ENCODE results near the gene RELB. TPM values are rescaled to one million over a fixed set of nuclear protein-coding genes. Genes with fewer than 3 reads are reported as not detected.
A peak's percentile ranks its signal among the peaks of the same experiment; 100 is the strongest.

RELB gene
- total and polyA plus RNA-seq, 10 of the 15 experiments (the other 5 are each of a cell fraction or from before 2014, with no cell fraction given) = 0.66 to 43.8 (median 12.8) TPM

DNA sequence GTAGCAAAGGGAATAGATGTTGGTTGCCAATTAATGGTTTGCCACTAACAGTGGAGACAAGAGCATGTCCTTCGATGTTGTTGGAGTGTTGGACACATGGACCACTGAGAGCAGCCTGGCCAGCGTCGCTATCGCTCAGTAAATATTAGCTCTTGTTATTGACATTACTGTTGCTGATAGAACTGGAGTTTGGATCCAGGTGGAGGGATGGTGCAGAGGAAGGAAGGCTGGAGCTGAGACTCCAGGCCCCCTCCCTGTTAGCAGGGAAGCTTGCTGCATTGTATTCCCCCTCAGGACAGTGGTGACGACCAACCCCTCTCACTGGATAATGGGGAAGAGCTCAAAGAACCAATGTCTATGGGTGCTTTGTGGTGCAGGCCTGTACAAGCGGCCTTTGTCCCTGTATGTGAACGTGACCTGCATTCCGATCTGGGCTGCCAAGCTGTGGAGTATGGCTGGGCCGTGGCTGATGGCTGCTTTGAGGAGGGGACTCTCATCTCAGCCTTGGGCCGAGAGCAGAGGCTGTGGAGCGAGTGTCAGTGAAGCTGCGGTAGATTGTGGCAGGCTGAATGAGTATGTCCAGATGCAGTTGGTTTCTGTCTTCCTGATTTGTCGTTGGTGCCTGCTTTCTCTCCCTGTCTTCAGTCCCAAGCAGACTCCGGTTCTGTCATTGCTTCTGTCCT lies 44.5 kb downstream of the RELB start (continued):
- TF ChIP-seq, protein P1, sequence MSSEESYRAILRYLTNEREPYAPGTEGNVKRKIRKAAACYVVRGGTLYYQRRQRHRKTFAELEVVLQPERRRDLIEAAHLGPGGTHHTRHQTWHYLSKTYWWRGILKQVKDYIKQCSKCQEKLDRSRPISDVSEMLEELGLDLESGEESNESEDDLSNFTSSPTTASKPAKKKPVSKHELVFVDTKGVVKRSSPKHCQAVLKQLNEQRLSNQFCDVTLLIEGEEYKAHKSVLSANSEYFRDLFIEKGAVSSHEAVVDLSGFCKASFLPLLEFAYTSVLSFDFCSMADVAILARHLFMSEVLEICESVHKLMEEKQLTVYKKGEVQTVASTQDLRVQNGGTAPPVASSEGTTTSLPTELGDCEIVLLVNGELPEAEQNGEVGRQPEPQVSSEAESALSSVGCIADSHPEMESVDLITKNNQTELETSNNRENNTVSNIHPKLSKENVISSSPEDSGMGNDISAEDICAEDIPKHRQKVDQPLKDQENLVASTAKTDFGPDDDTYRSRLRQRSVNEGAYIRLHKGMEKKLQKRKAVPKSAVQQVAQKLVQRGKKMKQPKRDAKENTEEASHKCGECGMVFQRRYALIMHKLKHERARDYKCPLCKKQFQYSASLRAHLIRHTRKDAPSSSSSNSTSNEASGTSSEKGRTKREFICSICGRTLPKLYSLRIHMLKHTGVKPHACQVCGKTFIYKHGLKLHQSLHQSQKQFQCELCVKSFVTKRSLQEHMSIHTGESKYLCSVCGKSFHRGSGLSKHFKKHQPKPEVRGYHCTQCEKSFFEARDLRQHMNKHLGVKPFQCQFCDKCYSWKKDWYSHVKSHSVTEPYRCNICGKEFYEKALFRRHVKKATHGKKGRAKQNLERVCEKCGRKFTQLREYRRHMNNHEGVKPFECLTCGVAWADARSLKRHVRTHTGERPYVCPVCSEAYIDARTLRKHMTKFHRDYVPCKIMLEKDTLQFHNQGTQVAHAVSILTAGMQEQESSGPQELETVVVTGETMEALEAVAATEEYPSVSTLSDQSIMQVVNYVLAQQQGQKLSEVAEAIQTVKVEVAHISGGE (CRISPR knock-in tag; IDR thresholded peaks at IDR 0.05) = no peak
- no peak for TF ChIP-seq MTA2 (IDR thresholded peaks at IDR 0.05; ENCODE audit: low read depth)
- no peak for TF ChIP-seq HDGF (IDR thresholded peaks at IDR 0.05)
- TF ChIP-seq BHLHE40 (IDR thresholded peaks at IDR 0.05; ENCODE audit: borderline replicate concordance in 1 of 2, low read depth in 2 of 2, low read length in 1 of 2) = no peak
- TF ChIP-seq WRNIP1 (IDR thresholded peaks at IDR 0.05; ENCODE audit: borderline replicate concordance, low read depth, low read length) = no peak

GRCh38 chr19:45046355-45046754 lies 45.1 kb downstream of the RELB start:
- BruUV-seq (replicated peaks) = no TSS peak
- no peaks in the 10 kb centered on the region for H3K27me3 ChIP-seq (replicated peaks in 1 of 2; ENCODE audit: control insufficient read depth in 2 of 2, insufficient read depth in 2 of 2, low read length in 1 of 2)
- no peak for FAIRE-seq
- no peak for DNase-seq (ENCODE audit: low read depth, low spot score)
- H3K36me3 ChIP-seq (ENCODE audit: control insufficient read depth in 2 of 2, insufficient read depth in 2 of 2, low read length in 1 of 2) = peaks cover 12 to 35% of the 10 kb centered on the region in 2 experiments; a peak in 3 of 4 replicates
- no peaks in the 10 kb centered on the region for H4K20me1 ChIP-seq (ENCODE audit: control insufficient read depth, insufficient read depth)
- RAD21 ChIA-PET (ENCODE audit: unreplicated experiment) = interaction anchor here (1.2 to 1.7 kb wide), 5 partner anchors 13 to 57 kb away, joined by 3 to 12 read pairs (median 8); partner anchors contain the start of gene RELB
- POLR2A ChIA-PET = interaction anchor here (1.3 to 1.7 kb wide), 2 partner anchors 13 to 29 kb away, joined by 3 to 4 read pairs; no protein-coding TSS in a partner anchor
- SMC1A ChIA-PET (ENCODE audit: uncharacterized antibody, unreplicated experiment) = interaction anchor here (0.6 to 2.5 kb wide), 6 partner anchors 12 to 201 kb away, joined by 3 to 12 read pairs (median 4); no protein-coding TSS in a partner anchor
- H3K79me2 ChIP-seq (ENCODE audit: control insufficient read depth, insufficient read depth, low read length) = peaks cover 62% of the 10 kb centered on the region
- WGBS (ENCODE audit: insufficient coverage, insufficient replicate concordance, low lambda C conversion rate, missing lambda C conversion rate) = 97% methylated on average over 7 of the region's 7 CpGs
- H3K4me3 ChIP-seq = peak overlapping the region; percentile 48; the same call in 1 of the 2 replicates
- intact Hi-C loops (cut with micrococcal nuclease; ENCODE audit: unreplicated experiment) (no loop called here), in situ Hi-C loops (cut with MboI) (no loop called here)
- no peaks in the 10 kb centered on the region for H3K9me3 ChIP-seq (replicated peaks; ENCODE audit: control insufficient read depth, insufficient read depth, low read length)
- CTCF ChIA-PET = interaction anchor here (0.9 to 2.9 kb wide), 4 partner anchors 14 to 92 kb away, joined by 3 to 16 read pairs (median 7); no protein-coding TSS in a partner anchor
- H3K27ac ChIP-seq (ENCODE audit: control insufficient read depth, insufficient read depth) = peak overlapping the region; percentile 67
- H2AFZ ChIP-seq (ENCODE audit: control insufficient read depth, low read depth, low read length) = no peak overlapping the region
- H3K4me2 ChIP-seq (ENCODE audit: control insufficient read depth, insufficient read depth) = peak overlapping the region; percentile 86
- ATAC-seq = 0 out of 3 replicates have a peak, but pooled peaks have one; percentile 7
- TF ChIP-seq ZNF217 (IDR thresholded peaks at IDR 0.05) = no peak
- TF ChIP-seq ZNF24 (IDR thresholded peaks at IDR 0.05) = peak; percentile 68; the same call in 1 of the 2 replicates
- no peak overlapping the region for H3K9ac ChIP-seq (ENCODE audit: control insufficient read depth, insufficient read depth, low read length)
- H3K4me1 ChIP-seq (ENCODE audit: control insufficient read depth, insufficient read depth, low read length) = peaks cover 31% of the 10 kb centered on the region
